Sigmoid colon (tissue), 4 donors: ENCODE results near the gene KCNK2.

Experiments
- CTCF ChIP-seq, 4 experiments: fragments of 450-650 bp in 3 of 4; fragments of 200-600 bp in 1 of 4; IDR thresholded peaks; one replicate each; pipeline ENCODE4 v1.5.1; 2016 to 2019; ENCODE audit warnings: antibody characterized with exemption in 4 of 4, mild to moderate bottlenecking in 3 of 4, moderate library complexity in 2 of 4
- EP300 ChIP-seq, 4 donors: sonication (generic); formaldehyde crosslinking; IDR thresholded peaks; one replicate each; pipeline ENCODE4 v1.6.1; 2017; ENCODE audit warnings: antibody characterized with exemption in 4 of 4

GRCh38 chr1:215052256-215053015 is 30.1 kb upstream of the KCNK2 start:
- TF ChIP-seq CTCF (IDR thresholded peaks at IDR 0.05) = no peak
- TF ChIP-seq EP300 (IDR thresholded peaks at IDR 0.05) = no peak
